Dedifferentiated amniotic fluid mesenchymal stem cell (primary cell): ENCODE data around the gene ZNF135.
A peak's percentile ranks its signal among the peaks of the same experiment; 100 is the strongest.

Source experiments
- DNase-seq: peaks from one replicate; pipeline ENCODE4 v3.0.0-alpha.2; 2016; ENCODE audit errors: extremely low spot score

ZNF135 gene

DNA sequence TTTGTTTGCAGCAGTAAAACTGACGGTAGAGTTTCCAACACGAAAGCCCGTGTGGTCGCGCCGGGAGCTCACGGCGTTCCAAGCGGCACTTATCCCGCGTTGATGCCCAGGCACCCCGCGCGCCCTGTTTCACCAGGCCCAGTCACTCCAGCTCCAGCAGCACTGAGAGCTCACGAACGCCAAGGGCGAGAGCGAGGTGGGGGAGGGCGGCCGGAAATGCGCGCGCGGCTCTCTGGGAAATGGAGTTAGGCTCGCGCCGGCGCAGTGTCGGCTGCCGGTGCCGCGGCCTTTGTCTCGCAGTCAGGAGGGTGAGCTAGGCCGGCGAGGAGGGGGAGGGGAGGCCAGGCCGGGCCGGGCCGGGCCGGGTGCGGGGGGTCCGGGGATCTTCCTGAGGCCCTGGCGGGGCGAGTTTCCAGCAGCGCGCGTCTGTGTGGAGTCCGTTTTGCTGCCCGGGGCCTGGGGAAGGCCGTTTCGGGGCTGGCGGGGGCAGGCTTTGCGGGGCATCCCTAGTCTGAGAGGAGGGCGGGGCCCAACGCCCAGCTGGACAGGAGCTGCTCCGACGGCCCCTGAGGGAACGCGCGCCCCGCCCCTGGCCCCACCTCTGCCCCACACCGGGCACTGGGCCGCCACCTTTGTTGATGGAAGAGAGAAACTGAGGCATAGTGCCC is at the start of gene ZNF135:
TSS of gene ZNF135 (plus strand) at position 280 of the 668 bp plus-strand sequence. CDS start 721 bp downstream, outside the sequence.
- DNase-seq: peak; percentile 43

DNA sequence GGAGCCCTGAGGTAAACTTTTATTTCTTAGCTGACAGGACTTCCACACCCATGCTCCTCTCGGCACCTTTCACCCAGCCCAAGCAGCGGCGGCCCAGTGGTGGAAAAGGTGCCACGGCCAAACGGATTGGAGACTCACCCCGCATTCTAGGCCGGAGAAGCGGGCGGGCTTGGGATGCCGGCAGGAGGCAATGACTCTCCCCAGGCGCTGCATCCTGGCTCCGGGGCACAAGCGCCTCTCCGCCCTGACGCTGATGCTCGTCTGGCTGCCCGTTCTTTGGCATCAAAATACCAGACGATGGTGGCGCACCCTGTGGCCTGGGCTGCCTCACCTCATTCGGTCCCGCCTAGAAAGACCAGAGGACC is 49.8 kb upstream of the ZNF135 start:
- no peak for DNase-seq

DNA sequence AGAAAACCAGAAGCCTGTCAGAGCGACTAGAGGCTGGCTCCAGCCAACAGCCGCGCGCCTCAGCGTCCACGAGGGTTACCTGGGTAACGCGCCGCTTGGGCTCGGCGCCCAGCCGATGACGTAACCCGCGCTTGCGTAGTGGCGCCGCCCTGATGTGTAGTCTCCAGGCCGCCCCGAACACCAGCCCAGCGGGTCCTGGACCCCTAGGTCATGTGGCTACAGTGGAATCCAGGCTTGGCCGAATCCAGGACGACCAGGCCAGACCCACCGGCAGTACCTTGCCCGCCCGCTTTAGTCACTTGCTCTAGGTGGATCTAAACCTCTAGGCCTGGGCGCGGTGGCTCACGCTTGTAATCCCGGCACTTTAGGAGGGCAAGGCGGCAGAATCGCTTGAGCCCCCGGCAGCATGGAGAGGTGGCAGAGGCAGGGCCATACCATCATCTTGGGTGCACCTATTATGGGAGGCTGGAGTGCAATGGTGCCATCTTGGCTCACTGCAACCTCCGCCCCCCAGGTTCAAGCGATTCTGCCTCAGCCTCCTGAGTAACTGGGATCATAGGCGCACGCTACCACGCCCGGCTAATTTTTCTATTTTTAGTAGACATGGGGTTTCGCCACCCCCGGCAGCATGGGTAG is 49.3 kb upstream of the ZNF135 start:
- DNase-seq: no peak

DNA sequence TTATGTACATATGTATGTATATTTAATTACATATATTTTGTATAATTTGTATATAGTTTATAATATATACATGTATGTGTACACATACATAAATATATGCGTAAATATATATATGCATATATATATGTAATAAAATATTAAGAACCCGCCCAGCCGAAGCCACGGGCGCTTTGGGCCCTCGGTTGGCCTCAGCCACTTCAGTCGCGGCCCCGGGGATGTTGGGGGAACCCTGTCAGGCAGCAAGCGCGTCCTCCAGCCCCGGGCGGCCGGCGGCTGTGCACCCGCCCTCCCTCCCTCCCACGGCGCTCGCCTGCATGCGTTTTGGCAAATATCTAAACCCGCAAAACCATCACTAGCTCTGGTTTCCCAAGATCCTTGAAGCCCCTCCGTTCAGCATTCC is 48.6 kb upstream of the ZNF135 start:
- no peak for DNase-seq

DNA sequence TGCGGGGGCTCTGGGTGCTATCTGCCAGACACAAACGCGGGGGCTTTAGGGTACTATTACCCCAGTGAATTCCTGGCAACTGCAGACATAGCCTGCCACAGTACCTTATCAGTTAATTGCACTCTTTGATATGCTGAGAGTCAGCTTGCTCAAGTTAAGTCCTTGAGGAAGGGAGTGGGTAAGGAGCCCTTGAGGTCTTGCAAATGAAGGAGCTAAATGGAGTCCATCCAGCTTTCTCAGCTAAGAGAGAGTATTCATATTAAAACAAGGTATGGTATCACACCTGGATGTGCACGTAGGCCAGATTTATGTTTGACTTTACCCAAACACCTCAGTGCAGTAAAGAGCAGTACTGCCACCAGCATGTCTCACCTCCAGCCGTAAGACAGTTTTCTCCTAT is 44.9 kb upstream of the ZNF135 start:
- no peak for DNase-seq

DNA sequence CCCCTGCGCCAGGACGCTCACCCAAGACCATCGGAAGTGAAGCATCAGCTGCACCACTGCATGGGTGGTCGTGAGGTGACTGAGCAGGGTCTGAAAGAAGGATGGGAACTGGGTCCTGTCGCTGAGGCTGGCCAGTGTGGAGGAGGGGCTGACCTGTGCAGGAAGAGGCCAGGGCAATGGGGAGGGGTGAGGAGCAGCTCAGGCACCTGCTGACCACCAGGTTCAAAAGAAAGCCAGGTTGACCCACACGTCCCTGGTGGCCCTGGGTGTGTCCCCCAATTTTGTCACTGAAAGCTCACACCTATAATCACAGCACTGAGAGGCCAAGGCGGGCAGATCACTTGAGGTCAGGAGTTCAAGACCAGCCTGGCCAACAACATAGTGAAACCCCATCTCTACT is 39.0 kb upstream of the ZNF135 start:
- DNase-seq: no peak

DNA sequence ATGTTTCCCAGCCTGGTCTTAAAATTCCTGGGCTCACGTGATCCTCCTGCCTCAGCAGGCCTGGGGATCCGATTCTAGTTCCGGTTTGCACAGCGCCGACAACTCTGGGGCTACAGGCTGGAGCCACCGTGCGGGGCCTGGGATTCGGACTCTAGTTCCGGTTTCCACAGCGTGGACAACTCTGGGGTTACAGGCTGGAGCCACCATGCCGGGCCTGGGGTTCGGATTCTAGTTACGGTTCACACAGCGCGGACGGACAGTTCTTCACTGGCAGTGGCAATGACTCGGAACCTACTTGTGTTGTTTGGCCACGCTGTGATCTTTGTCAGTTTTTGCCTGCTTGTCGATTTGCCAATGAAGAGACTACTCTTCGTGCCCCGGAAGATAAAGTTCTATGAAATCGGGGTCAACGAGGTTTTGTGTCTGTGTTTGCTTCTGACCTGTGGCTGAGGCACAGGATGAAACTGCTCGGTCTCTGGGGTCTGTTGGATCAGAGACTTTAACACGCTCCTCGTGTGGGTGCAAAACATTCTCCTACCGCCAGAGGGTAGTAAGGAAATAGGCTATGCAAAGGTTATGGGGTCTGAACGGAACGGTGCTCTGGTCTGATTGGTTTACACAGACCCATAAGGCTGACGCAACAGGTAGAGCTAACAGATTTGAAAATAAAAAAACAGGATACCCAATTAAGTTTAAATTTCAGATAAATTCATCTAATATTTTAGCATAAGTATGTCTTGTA is 37.4 kb upstream of the ZNF135 start:
- DNase-seq: peak; percentile 16

DNA sequence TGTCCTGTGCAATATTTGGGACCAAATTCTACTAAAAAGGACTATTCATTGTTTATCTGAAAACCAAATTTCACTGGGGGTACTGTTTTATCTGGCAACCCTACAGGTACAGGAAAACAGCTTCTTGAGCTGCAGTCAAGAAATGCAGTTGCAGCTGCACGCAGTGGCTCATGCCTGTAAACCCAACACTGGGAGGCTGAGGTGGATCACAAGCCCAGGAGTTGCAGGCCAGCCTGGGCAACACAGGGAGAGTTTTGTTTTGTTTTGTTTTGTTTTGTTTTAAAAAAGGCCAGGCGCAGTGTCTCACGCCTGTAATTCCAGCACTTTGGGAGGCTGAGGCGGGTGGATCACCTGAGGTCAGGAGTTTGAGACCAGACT is 36.8 kb upstream of the ZNF135 start:
- DNase-seq: no peak

DNA sequence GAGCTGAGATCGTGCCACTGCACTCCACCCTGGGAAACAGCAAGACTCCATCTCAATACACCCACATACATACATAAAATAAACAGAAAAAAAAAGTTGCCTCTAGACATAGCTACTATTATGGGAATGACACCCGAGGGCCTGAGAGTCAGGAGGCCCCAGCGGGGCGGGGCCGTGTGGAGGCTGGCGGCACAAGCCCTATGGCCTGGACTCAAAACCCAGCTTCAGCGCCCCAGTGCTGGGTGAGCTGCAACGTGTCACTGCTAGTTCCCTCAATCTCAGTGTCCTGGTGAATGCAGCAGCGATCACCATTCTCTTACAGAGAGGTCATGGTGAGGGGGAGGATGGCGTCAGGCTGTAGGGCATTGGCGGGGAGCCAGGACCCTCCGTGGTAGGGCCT is 34.4 kb upstream of the ZNF135 start:
- DNase-seq: no peak

DNA sequence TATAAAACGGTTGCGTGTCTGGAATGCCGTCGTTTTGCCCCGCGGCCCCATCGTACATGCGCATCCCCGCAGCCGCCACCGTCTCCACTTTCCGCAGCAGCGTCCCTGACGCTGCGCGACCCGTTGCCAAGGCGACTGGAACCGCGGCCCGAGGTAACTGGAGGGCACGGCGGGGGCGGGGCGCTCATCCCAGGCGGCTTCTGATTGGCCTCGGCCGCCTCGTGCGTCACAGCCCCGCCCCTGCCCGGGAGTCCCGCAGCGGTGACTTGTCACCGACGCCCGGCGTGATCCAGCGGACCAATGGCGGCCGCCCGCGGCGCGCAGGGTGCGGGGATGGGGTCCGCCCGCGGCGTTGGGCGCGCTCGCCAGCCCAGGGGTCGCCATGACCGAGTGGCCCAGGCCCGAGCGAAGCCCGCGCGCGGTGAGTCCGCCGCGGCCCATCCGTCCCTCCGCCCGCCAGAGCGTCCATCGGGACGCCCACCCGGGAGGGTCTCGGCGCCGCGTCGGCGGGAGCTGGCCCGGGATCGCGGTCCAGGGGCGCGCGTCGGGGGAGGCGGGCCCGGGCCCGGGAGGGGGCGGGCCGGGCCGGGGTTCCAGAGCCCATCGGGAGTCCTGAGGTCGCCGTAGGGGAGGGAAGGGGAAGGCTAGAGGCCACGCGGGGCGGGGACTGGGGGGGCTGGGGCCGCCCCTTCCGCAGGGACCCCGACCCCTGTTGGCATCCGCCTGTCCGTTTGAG is 25.2 kb upstream of the ZNF135 start, which contains the start of gene ZSCAN1:
TSS of gene ZSCAN1 (plus strand) at position 285 of the 736 bp plus-strand sequence. CDS start 3,812 bp downstream, outside the sequence.
- DNase-seq: no peak

DNA sequence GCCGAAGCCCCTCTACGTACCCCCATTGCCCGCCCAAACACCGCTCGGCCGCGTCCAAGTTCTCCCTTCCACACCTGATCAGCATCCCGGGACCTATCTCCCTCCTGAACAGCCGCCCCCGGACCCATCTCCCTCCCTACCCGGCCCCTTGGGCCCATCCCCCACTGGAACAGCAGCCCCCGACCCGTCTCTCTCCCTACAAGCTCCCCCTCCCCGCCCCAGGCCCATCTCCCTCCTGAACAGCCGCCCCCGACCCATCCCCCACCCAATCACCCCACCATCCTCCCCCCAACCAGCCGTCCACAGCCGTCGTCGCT is 24.6 kb upstream of the ZNF135 start:
- DNase-seq: no peak

DNA sequence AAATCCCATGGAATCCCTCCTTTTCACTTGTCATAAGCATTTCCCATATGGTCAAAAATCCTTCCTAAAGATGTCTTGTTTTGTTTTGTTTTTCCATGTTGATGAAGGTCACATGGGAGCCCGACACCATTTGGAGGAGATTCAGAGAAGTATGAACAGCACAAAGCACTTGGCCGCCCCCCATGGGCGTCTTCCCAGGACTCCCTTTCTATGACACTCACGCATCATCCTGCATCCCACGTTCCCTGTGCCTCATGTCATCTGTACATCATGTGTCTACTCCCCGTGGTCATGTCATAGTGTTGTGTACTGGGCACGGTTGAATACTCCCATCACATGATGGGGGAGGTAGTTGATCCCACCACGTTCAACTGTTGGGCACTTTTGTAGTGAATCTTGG is 23.2 kb upstream of the ZNF135 start:
- no peak for DNase-seq

DNA sequence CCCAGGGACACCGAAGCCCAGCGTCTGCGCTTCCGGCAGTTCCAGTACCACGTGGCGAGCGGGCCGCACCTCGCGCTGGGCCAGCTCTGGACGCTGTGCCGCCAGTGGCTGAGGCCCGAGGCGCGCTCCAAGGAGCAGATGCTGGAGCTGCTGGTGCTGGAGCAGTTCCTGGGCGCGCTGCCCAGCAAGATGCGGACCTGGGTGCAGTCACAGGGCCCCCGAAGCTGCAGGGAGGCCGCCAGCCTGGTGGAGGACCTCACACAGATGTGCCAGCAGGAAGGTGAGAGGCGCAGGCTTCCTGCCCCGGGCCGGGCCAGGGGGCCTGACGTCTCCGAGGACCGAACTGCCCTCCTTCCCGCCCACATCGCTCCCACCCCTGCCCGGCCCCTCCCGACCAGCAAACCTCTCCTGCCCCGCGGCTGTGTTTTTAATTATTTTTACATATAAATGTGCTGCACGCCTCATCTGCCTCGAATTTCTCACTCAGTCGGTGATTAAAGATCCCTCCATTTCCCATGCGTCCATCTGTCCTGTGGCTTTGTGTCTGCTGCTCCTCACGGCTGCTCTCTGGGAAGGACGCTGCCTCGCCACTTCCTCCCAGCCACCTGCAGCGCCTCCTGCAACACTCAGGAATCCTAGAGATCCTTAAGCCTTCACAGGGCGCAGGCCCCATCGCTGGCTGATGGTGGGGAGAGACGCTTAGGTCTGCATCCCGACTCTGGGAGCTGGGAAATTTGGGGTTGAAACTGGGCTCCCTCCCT is 21.0 kb upstream of the ZNF135 start:
- no peak for DNase-seq

DNA sequence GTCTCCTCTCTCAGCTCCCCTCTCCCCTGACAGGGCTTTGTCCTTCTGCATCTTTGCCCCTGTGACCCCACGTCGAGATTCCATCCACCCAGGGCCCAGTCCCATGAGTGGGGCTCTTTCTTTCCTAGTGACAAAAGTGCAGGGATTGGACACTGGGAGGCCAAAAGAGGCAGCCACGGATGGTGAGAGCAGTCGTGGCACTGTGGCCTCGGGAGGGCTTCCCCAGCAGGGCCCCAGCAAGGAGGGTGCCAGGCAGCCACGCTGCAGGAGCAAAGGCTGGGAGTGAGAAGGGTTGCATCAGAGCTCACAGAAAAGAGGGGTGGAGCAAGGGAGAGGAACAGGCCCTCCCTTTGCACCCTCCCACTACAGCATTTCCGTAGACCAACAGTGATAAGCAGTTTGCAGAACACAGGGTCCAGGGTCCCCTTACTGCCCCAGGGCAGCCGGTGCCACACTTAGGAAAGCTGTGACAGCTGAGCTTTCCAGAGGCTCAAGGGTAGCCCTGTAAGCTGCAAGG is 20.3 kb upstream of the ZNF135 start:
- no peak for DNase-seq

DNA sequence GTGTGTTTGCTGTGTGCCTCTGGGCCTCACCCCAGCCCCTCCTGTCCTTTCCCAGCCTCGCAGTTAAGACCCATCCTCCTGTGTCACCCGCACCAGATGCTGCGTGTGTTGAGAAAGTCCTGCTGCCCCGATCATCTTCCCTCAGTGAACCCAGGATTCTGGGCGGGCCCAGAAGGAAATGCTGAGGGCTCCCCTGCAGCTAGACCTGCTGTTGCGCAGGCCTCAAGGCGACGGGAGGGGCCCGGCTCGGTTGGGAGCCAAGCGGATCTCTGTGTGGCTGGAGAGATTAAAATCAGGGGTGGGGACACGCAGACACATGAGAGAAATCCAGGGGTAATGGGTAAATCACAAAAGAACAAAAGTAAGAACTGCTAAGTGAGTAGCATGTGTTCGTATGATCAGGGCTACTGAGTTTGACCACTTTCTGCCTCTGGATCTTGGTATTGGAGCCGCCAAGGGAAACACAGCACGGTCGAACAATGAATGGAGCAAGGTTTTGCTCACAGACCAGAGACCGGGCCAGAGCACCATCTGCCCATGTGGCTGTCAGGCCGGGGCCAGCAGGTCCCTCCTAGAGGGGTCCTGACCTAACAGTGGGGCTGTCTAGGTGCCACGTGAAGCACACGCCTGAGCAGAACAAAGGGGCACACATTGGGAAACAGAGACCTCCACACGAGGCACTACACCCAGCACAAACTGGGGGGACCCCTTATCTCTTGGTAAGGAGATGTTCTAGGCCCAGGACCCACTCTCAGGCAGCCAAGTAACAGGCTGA is 18.1 kb upstream of the ZNF135 start:
- no peak for DNase-seq

DNA sequence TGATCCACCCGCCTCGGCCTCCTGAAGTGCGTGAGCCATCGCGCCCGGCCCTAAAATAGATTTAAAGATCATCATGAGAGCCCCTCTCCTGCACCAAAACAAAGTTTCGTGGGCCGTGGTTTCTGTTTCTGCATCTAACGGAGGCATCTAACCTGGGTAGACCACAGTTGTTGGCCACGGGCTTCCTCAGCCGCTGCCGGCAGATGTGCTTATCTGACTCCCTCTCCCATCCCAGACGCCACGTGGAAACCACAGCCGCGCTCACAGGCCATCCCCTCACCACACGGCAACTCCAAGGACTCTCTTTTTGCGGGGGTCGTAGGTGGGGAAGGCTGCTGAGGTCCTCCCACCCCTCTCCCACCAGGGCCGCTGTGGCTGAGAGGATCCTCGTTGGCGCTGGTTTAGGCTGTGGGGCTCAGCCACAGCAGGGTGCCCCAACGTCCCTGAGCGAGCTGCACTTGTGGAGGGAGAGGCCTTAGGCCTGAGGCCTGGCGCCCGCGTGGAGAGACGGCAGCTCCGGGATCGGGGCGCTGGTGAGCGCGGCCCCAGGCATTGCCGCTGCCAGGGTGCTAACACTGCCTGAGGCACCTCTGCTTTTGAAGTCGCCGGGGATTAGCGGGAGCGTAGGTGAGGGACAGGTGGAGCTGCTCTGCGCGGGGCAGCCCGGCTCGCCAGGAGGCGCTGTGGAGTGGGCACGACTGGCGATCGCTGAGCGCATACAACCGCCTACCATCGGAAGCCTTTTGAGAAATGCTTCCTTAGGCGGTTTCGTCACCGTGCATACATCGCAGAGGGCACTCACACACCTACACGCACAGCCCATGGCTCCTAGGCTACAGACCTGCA is 16.4 kb upstream of the ZNF135 start:
- DNase-seq: no peak

DNA sequence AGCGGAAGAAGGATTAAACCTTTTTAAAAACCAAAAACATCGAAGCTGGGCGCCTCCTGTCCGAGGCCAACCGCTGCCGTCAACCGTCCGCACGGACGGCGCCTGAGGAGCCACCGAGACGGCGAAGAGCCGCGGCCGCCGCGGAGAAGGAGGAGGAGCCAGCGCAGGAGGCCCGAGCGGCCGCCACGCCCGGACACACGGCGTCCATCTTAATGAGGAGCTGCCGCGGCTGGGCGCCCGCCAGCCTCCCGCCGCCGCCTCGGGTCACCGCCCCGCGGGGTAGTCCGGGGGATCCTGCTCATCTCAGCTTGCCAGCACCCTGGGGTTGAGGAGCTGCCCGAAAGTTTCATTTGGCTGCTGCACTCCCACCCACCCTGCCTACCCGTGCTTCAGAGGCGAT is 14.7 kb upstream of the ZNF135 start:
- DNase-seq: no peak

DNA sequence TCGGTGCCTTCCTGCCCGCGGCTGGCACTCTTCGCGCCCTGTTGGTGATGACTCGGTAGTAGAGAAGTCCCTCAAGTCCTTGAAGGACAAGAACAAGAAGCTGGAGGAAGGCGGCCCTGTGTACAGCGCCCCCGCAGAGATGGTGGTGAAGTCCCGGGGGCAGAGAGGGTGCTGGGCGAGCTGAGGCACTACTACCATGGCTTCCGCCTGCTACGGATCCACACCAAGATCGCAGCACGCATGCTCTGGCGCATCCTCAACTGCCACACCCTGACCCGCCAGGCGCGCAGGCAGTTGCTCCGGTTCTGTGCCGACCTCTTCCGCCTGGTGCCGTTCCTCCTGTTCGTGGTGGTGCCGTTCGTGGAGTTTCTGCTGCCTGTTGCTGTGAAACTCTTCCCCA is 14.2 kb upstream of the ZNF135 start:
- DNase-seq: no peak

DNA sequence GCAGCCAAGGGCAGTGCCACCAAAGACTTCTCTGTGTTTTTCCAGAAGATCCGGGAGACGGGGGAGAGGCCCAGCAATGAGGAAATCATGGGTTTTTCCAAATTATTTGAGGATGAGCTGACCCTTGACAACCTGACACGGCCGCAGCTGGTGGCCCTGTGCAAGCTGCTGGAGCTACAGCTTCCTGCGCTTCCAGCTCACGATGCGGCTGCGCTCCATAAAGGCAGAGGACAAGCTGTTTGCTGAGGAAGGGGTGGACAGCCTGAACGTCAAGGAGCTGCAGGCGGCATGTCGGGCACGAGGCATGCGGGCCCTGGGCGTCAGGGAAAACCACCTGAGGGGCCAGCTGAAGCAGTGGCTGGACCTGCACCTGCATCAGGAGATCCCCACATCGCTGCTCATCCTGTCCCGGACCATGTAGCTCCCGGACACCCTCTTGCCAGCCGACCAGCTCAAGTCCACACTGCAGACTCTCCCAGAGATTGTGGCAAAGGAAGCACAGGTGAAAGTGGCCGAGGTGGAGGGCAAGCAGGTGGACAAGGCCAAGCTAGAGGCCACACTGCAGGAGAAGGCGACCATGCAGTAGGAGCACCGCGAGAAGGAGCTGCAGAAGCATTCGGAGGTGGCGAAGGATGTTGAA is 13.6 kb upstream of the ZNF135 start:
- DNase-seq: no peak
